Mucosa of rectum (tissue), 2 donors: ENCODE measurements around the gene NT5DC3.

ENCODE experiments used
- H3K27ac ChIP-seq, 2 donors: one replicate each; pipeline ENCODE4 v1.7.0; 2013; ENCODE audit warnings: inconsistent platforms in 2 of 2, low read depth in 2 of 2, low read length in 2 of 2
- H3K27me3 ChIP-seq, 2 donors: one replicate each; pipeline ENCODE4 v1.7.0; 2013; ENCODE audit warnings: low read length in 2 of 2; ENCODE audit not compliant: control insufficient read depth in 2 of 2, insufficient read depth in 2 of 2
- H3K36me3 ChIP-seq, 2 donors: one replicate each; pipeline ENCODE4 v1.7.0; 2013; ENCODE audit warnings: low read length in 2 of 2; ENCODE audit not compliant: control insufficient read depth in 2 of 2, insufficient read depth in 2 of 2
- H3K4me1 ChIP-seq, 2 donors: one replicate each; pipeline ENCODE4 v1.7.0; 2013; ENCODE audit warnings: low read length in 2 of 2, mild to moderate bottlenecking in 1 of 2; ENCODE audit not compliant: control insufficient read depth in 2 of 2, insufficient read depth in 2 of 2
- H3K4me3 ChIP-seq, 2 donors: one replicate each; pipeline ENCODE4 v1.7.0; 2013; ENCODE audit warnings: low read length in 2 of 2
- H3K9ac ChIP-seq, 2 donors: one replicate each; pipeline ENCODE4 v1.7.0; 2013; ENCODE audit warnings: low read length in 2 of 2, low read depth in 1 of 2, mild to moderate bottlenecking in 1 of 2
- H3K9me3 ChIP-seq, 2 donors: one replicate each; pipeline ENCODE4 v1.7.0; 2013; ENCODE audit warnings: low read length in 2 of 2; ENCODE audit not compliant: control insufficient read depth in 2 of 2
- donor health status: healthy.
- donor health status: Normal muscosa, but diverticular disease.

NT5DC3 gene

DNA sequence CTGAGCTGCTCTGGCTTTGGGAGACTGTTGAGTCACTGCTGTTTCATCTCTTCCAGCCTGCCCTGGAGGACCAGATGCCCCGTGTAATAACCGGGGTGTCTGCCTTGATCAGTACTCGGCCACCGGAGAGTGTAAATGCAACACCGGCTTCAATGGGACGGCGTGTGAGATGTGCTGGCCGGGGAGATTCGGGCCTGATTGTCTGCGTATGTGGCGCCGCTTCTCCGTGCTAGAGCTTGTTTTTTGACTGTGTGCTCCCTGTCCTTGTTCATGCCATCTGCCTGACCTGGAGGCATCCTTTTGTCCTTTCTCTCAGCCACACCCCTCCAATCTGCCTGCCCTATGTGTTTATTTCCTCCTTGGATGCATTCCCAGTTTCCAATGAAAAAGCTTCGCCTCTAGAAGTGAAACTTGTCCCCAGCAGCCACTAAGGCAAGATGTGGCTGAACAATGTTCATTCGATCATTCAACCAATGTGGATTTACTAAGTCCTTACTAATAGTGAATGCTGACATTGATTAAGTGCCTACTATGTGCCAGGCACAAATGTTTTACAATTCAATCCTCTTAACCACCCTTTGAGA is 98.6 kb downstream of the NT5DC3 start:
- Histone ChIP-seq H3K4me1 (peaks cover 0 to 5% of the 10 kb centered on the region in 2 donors), H3K27me3 (no peaks in the 10 kb centered on the region), H3K36me3 (no peaks in the 10 kb centered on the region), H3K9ac (no peak overlapping the region), H3K27ac (no peak overlapping the region), H3K4me3 (no peak overlapping the region), H3K9me3 (no peaks in the 10 kb centered on the region)

DNA sequence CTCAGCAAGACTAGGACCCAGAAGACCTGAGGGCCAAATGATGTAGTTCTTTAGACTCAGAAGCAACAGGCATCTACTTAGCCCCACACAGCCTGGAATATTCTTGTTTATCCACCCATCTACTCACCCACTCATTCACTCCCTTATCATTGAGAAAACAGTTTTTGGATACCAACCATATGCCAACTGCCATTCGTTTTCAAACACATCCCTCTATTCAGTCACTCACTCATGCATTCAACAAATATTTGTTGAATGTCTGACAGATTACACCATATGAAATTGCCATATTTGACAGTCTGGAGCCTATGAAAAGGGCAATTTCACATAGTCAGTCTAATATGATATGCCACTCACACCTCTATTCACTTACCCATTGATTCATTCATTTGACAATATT is 103.2 kb downstream of the NT5DC3 start:
- Histone ChIP-seq H3K9me3 (no peaks in the 10 kb centered on the region), H3K27ac (no peak overlapping the region), H3K4me3 (no peak overlapping the region), H3K4me1 (peaks cover 0 to 5% of the 10 kb centered on the region in 2 donors), H3K9ac (no peak overlapping the region), H3K36me3 (no peaks in the 10 kb centered on the region), H3K27me3 (no peaks in the 10 kb centered on the region)

DNA sequence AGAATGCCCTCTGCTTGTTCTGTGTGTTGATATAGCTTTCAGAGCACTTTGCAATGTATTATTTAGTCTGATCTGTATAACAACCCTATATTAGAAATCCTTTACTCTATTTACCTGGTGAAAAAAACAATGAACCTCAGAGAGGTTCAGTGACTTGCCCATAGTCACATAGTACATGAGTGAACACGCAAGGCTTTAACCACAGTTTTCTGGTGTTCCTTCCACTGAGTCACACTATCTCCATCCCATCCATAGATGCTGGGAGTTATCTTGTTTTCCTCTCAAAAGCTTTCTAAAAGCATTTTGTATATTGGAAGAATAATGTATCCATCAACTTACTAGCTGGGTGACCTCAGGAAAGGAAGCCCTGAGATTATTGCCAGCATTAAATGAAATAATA is 104.5 kb downstream of the NT5DC3 start:
- Histone ChIP-seq H3K4me3 (no peak overlapping the region), H3K4me1 (no peaks in the 10 kb centered on the region), H3K27me3 (no peaks in the 10 kb centered on the region), H3K27ac (no peak overlapping the region), H3K9me3 (no peaks in the 10 kb centered on the region), H3K36me3 (no peaks in the 10 kb centered on the region), H3K9ac (no peak overlapping the region)

DNA sequence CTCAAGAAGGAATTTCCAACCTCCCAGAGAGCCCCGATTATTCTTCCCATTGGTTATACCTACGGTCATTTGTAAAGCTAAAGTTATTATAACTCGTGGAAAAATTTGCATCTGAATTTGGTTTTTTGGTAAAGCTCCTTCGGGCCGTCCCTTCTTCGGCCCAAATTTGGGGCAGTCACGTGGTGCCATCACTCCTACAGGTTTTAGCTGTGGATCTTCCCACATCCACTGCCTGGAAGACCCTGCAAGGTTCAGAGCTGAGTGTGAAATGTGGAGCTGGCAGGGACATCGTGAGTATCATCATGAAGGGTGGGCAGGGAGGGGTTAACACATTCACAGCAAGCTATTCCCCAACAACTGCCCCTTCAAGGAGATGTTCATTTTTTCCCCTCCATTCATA is 105.7 kb downstream of the NT5DC3 start:
- Histone ChIP-seq H3K36me3 (no peaks in the 10 kb centered on the region), H3K27ac (no peak overlapping the region), H3K9ac (no peak overlapping the region), H3K4me3 (no peak overlapping the region), H3K27me3 (no peaks in the 10 kb centered on the region), H3K9me3 (no peaks in the 10 kb centered on the region), H3K4me1 (no peaks in the 10 kb centered on the region)

DNA sequence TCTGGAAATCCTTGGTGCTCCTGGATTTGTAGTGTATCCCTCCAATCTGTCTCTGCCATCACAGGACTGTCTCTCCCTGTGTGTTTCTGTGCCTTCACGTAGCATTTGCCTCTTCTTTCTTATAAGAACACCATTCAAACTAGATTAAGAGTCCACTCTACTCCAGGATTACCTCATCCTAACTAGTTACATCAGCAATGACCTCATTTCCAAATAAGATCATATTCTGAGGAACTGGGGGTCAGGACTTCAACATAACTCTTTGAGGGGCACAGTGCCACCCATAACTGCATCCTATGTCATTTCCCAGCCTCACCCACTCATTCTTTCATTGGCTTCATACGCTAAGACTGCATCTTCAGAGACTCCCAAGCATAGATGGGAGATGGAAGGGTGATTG is 106.2 kb downstream of the NT5DC3 start:
- Histone ChIP-seq H3K27me3 (no peaks in the 10 kb centered on the region), H3K4me1 (no peaks in the 10 kb centered on the region), H3K27ac (no peak overlapping the region), H3K9ac (no peak overlapping the region), H3K4me3 (no peak overlapping the region), H3K9me3 (no peaks in the 10 kb centered on the region), H3K36me3 (no peaks in the 10 kb centered on the region)

DNA sequence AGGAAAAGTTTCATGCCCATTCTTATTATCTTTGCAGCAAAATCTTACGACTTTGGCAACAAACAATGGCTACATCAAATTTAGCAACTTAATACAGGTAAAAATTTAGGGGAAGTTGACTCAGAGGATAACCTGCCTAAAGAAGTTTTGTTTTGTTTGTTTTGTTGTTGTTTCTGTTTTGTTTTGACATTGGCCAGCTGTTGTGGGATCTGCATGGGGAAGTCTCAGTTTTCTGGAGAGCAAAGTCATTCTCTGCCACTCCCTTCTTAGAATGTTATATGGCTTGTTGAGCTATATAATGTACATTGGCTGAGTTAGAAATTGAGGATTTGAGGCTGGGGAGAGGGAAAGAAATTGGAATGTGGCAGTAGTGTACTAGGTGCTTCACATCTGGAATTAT is 109.5 kb downstream of the NT5DC3 start:
- no peaks in the 10 kb centered on the region for H3K4me1 ChIP-seq
- H3K27ac ChIP-seq, result no peak overlapping the region
- no peak overlapping the region for H3K4me3 ChIP-seq
- H3K9ac ChIP-seq, result no peak overlapping the region
- no peaks in the 10 kb centered on the region for H3K27me3 ChIP-seq
- no peaks in the 10 kb centered on the region for H3K9me3 ChIP-seq
- H3K36me3 ChIP-seq, result no peaks in the 10 kb centered on the region

DNA sequence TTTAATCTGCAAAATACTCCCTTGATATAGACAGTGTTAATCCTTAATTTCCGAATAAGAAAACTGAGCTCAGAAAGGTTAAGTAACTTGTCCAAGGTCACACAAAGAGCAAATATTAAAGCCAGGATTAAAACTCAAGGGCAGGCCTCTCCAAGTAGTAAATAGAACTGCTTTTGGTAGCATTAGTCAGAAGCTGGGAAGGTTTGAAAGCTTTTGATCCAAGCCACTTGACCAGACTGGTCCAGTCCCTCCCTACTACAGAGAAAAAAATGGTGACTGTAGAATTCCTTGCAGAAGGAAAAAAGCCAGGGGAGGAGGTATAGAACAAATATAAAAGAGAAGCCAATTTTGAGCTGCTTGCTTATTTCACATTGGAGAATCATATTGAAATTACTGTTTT is 111.5 kb downstream of the NT5DC3 start:
- Histone ChIP-seq H3K27me3 (no peaks in the 10 kb centered on the region), H3K4me3 (no peak overlapping the region), H3K4me1 (no peaks in the 10 kb centered on the region), H3K9me3 (no peaks in the 10 kb centered on the region), H3K36me3 (no peaks in the 10 kb centered on the region), H3K9ac (no peak overlapping the region), H3K27ac (no peak overlapping the region)

DNA sequence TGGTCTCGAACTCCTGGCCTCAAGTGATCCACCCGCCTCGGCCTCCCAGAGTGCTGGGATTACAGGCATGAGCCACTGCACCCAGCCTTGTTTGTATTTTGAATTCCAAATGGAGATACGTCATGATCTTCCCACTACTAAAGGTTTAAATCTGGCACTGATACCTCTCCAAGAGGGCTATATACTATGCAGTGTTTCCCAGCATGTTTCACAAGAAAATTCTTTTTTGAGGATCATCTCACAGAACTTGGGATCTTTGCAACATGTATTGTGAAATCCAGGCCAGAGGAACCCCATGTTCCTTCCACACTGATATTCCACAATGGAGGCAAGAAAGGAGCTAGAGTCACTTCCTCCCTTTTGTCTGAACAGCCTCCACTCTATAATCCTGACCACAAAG is 112.7 kb downstream of the NT5DC3 start:
- H3K36me3 ChIP-seq, result no peaks in the 10 kb centered on the region
- no peak overlapping the region for H3K4me3 ChIP-seq
- no peak overlapping the region for H3K27ac ChIP-seq
- H3K9ac ChIP-seq, result no peak overlapping the region
- H3K27me3 ChIP-seq, result no peaks in the 10 kb centered on the region
- no peaks in the 10 kb centered on the region for H3K9me3 ChIP-seq
- H3K4me1 ChIP-seq, result no peaks in the 10 kb centered on the region

DNA sequence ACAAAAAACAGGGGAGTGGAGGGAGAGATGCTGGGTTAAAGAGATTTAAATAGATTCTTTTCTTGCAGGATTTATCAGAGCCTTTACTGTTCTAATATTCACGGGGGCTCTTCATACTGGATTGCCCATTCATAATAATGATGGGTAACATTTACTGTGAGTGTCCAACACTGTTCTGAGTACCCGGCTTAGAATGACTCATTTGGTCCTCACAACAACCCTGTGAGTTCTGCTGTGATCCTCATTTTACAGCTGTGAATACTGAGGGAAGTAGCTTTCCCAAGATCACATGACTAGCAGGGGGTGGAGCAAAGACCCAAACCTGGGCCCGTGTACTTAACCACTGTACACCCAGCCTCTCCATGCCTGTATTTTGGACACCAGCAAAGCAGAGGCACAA is 113.4 kb downstream of the NT5DC3 start:
- Histone ChIP-seq H3K36me3 (no peaks in the 10 kb centered on the region), H3K9ac (no peak overlapping the region), H3K27ac (no peak overlapping the region), H3K27me3 (no peaks in the 10 kb centered on the region), H3K9me3 (no peaks in the 10 kb centered on the region), H3K4me3 (no peak overlapping the region), H3K4me1 (no peaks in the 10 kb centered on the region)

DNA sequence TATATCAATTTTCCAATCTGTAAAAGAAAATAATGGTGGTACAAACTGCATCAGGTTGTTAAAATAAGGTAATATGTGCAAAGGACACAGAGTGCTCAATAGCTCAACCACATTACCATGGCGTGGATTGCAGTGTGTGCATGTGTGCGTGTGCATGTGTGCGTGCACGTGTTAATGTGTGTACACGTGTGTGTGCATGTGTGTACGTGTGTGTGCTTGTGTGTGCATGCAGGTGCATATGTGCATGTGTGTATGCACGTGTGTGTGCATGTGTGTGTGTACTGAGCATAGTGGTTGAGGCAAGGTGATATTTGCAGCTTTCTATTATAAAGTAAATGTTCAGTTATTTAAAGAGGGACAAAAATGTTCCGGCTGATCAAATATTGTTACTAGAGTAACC is 115.6 kb downstream of the NT5DC3 start:
- Histone ChIP-seq H3K9ac (no peak overlapping the region), H3K36me3 (no peaks in the 10 kb centered on the region), H3K4me1 (no peaks in the 10 kb centered on the region), H3K9me3 (no peaks in the 10 kb centered on the region), H3K27me3 (no peaks in the 10 kb centered on the region), H3K4me3 (no peak overlapping the region), H3K27ac (no peak overlapping the region)
